Skeletal muscle cell (primary cell): Measurements from ENCODE around the gene SIGLEC1.

Source experiments
- DNase-seq: peaks from one replicate; pipeline ENCODE4 v3.0.0-alpha.2; 2010; ENCODE audit warnings: low read depth
- H3K4me3 ChIP-seq: 2 replicates; pipeline ENCODE4 v1.5.1; 2011; ENCODE audit warnings: low read depth, mild to moderate bottlenecking, control low read depth, low read length, moderate library complexity

SIGLEC1 gene

DNA sequence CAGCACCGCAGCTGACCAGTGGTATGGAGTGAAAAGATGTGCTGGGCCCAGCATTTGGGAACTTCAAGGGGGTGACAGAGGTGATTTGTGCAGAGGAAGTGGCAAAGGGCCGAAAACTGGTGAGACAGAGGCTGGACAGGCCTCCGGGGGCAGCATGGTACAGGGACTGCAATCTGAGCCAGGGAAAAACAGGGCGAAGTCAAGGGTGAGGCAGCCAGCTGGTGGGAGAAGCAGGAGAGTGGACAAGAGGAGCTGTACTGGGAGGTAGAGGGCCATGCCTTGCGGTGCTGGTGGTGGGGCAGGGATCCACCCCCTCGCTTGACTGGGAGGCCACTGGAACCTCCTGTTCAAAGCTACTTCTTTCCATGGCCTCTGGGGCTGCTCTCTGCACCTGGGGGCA, 41.9 kb downstream of the SIGLEC1 start:
- H3K4me3 ChIP-seq, result no peak overlapping the region
- DNase-seq, result no peak

DNA sequence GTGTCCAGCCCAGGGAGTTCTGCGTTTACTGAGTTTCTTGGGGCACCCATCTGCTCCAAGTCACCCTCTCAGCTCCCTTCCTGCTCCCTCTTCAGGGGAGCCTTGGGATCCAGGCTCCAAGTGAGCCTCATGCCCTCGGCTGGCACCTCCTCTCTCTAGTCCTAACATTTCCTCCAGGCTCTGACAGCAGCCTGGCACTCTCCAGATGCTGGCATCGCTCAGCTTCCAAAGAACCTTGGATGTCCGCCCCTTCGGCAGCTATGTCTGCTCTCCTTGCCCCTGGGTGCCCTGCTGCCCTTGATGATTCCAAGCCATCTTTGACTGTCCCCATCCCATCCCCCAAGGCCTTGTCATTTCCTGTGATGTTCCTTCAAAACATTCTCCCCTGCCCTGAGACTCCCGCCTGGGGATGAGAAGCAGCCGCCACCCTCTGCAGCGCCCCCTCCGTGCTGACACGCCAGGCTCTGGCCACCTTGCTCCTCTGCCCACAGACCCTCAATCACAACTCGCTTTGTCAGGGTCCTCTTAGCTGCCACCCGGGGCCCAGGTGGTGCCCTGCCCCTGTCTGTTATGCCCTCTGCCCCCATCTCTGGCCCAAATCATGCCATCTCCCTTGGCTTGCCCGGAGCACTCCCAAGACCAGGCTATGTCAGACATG, 42.6 kb downstream of the SIGLEC1 start:
- H3K4me3 ChIP-seq, result no peak overlapping the region
- no peak for DNase-seq

DNA sequence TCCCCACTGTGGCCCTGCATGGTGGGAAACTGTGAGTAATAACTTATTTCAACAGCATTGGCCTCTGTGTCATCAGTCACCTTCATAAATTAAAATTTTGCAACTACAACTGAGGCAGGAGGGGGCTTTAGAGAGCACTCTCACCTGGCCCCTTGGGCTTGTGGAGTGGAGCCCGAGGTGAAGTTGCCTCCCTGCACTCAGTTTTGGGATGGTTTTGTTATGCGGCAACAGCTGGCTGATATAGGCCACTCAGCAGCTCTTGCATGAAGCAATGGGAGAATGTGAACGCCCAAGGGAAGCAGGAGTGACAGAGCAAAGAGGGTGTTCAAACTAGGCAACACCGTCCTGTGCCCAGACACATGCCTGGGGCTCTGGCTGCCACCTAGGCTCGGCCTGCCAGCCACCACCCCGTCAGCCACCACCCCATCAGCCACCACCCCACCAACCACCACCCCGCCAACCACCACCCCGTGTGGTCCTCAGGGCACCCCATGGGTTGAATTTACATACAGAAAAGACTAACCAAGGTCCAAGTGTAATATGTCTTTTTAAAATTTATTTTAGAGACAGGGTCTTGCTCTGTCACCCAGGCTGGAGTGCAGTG, 44.9 kb downstream of the SIGLEC1 start:
- no peak overlapping the region for H3K4me3 ChIP-seq

DNA sequence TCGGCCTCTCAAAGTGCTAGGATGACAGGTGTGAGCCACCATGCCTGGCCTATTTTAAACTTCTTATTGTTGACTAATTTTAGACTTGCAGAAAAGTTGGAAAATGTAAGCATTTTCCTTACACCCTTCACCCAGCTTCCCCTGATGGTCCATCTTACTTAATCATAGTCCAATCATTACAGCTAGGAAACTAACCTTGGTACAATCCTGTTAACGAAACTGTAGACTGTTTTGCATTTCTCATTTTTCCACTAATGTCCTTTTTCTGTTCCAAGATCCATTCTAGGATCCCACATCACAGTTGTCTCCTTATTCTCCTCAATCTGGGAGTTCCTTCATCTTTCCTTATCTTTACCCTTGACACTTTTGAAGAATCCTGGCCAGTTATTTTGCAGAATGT, 48.5 kb downstream of the SIGLEC1 start:
- no peak for DNase-seq
- H3K4me3 ChIP-seq, result no peak overlapping the region

More for the DNA sequence above, 44.9 kb downstream of the SIGLEC1 start:
- DNase-seq, result no peak

DNA sequence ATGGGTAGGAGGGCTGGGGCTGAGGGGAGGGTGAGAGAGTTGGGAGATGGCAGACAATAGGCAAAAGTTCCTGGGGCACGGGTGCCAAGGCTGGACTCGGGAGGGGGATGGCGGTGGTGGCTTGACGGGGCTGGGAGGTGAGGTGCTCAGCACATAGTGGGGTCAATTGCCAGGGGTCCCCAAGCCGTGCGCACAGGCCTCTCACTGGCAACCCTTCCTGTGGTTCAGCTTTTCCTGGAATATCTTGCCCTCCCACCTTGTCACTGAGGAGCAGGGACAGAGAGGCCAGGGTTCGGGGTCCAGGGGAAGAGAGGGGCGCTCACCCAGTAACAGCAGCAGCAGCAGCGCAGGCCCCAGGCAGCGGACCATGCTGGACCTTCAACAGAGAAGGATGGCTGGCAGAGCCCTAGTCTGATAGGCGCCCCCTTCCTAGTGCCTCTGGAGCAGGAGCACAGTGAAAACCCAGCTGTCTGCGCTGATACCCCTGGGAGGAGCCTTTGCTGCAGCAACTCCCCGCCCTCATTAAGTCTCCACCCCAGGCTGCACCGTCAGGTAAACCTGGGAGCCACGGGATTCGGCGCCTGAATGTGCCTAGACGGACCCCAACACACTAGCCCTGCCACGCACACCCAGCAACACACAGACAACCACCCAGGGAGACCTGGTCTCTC, 49.2 kb downstream of the SIGLEC1 start, which contains the start of gene GFRA4:
Gene GFRA4 (minus strand): TSS at position 369 of the 671 bp plus-strand sequence. CDS start 0 bp downstream, at position 369.
- no peak for DNase-seq

More for the DNA sequence above, 49.2 kb downstream of the SIGLEC1 start, which contains the start of gene GFRA4:
- no peak within 1 kb of the TSS for H3K4me3 ChIP-seq
